Neural cell (in vitro differentiated cells): ENCODE measurements around the gene SHTN1. TPM values are rescaled to one million over a fixed set of nuclear protein-coding genes. Genes with fewer than 3 reads are reported as not detected.

ENCODE experiments used
- H2AFZ ChIP-seq: fragments of 200-600, 300-800 bp; sonication (generic), shearing (Covaris generic); 2 replicates; pipeline ENCODE4 v1.6.0; 2014; ENCODE audit warnings: low read depth, mild to moderate bottlenecking, antibody characterized with exemption, low read length, moderate library complexity
- H3F3A ChIP-seq: fragments of 200-600 bp; shearing (Covaris generic); 2 replicates; pipeline ENCODE4 v1.6.1; 2016; ENCODE audit warnings: mild to moderate bottlenecking, moderate library complexity, mixed read lengths, antibody characterized with exemption, low read length; ENCODE audit not compliant: insufficient read depth, poor library complexity, severe bottlenecking
- H3K27ac ChIP-seq: fragments of 200-600, 300-800 bp; sonication (generic), shearing (Covaris generic); 2 replicates; pipeline ENCODE4 v1.5.1; 2014; ENCODE audit warnings: mild to moderate bottlenecking, low read length, moderate library complexity
- H3K27me3 ChIP-seq: fragments of 300-800, 200-600 bp; sonication (generic), shearing (Covaris generic); 2 replicates; pipeline ENCODE4 v1.6.0; 2014; ENCODE audit warnings: mild to moderate bottlenecking, low read depth, low read length, moderate library complexity; ENCODE audit not compliant: insufficient read depth
- H3K36me3 ChIP-seq: fragments of 300-800, 200-600 bp; sonication (generic), shearing (Covaris generic); 2 replicates; pipeline ENCODE4 v1.5.1; 2014; ENCODE audit warnings: mild to moderate bottlenecking, antibody characterized with exemption, low read length, moderate library complexity; ENCODE audit not compliant: insufficient read depth
- H3K4me2 ChIP-seq: fragments of 300-800, 200-600 bp; sonication (generic), shearing (Covaris generic); 2 replicates; pipeline ENCODE4 v1.6.0; 2014; ENCODE audit warnings: mild to moderate bottlenecking, low read length
- H3K4me3 ChIP-seq: fragments of 300-800, 200-600 bp; sonication (generic), shearing (Covaris generic); 2 replicates; pipeline ENCODE4 v1.5.1; 2014; ENCODE audit warnings: mild to moderate bottlenecking, low read length, moderate library complexity
- H3K79me2 ChIP-seq: fragments of 200-600 bp; shearing (Covaris generic); replicated peaks from 2 replicates; pipeline ENCODE4 v1.6.0; 2014; ENCODE audit warnings: mild to moderate bottlenecking, low read length, moderate library complexity; ENCODE audit not compliant: insufficient read depth
- H3K9ac ChIP-seq: fragments of 300-800, 200-600 bp; sonication (generic), shearing (Covaris generic); 2 replicates; pipeline ENCODE4 v1.6.1; 2016; ENCODE audit warnings: mild to moderate bottlenecking, low read length, mixed read lengths
- H3K9me2 ChIP-seq: fragments of 200-600 bp; shearing (Covaris generic); 2 replicates; pipeline ENCODE4 v1.6.1; 2016; ENCODE audit warnings: mild to moderate bottlenecking, low read length, mixed read lengths; ENCODE audit not compliant: insufficient read depth
- H3K9me3 ChIP-seq: fragments of 200-600, 300-800 bp; sonication (generic), shearing (Covaris generic); 2 replicates; pipeline ENCODE4 v1.6.1; 2016; ENCODE audit warnings: mild to moderate bottlenecking, mixed run types, low read length, moderate library complexity, mixed read lengths
- H4K20me1 ChIP-seq: fragments of 200-600 bp; shearing (Covaris generic); 2 replicates; pipeline ENCODE4 v1.6.1; 2016; ENCODE audit warnings: mild to moderate bottlenecking, mixed run types; ENCODE audit not compliant: insufficient read depth
- EP300 ChIP-seq: fragments of 450-650 bp; conservative IDR thresholded peaks from 2 replicates; pipeline ENCODE4 v1.6.1; 2014; ENCODE audit warnings: antibody characterized with exemption, mild to moderate bottlenecking, moderate library complexity; ENCODE audit not compliant: poor library complexity, severe bottlenecking
- EZH2 ChIP-seq: fragments of 200-600, 300-800 bp; shearing (Covaris generic), sonication (generic); IDR thresholded peaks from 2 replicates; pipeline ENCODE4 v1.6.1; 2014; ENCODE audit warnings: antibody characterized with exemption, low read length, borderline replicate concordance, mild to moderate bottlenecking; ENCODE audit not compliant: insufficient read depth, poor library complexity, severe bottlenecking
- MXI1 ChIP-seq: fragments of 450-650 bp; conservative IDR thresholded peaks from 2 replicates; pipeline ENCODE4 v1.6.1; 2014; ENCODE audit warnings: antibody characterized with exemption, mild to moderate bottlenecking; ENCODE audit not compliant: poor library complexity, severe bottlenecking
- POLR2AphosphoS5 ChIP-seq: IDR thresholded peaks from 2 replicates; pipeline ENCODE4 v1.6.1; 2012
- RAD21 ChIP-seq: fragments of 450-650 bp; conservative IDR thresholded peaks from 2 replicates; pipeline ENCODE4 v1.6.1; 2014; ENCODE audit warnings: antibody characterized with exemption, mild to moderate bottlenecking, moderate library complexity
- SMC3 ChIP-seq: fragments of 450-650 bp; conservative IDR thresholded peaks from 2 replicates; pipeline ENCODE4 v1.6.1; 2014; ENCODE audit warnings: antibody characterized with exemption, mild to moderate bottlenecking, moderate library complexity; ENCODE audit not compliant: poor library complexity
- TAF1 ChIP-seq: IDR thresholded peaks from 2 replicates; pipeline ENCODE4 v1.6.1; 2012; ENCODE audit warnings: low read depth
- polyA plus RNA-seq: library from polyadenylated mRNA; depleted of rRNA; stranded (reverse); fragments of >200 nt; gene quantifications from 2 replicates; pipeline ENCODE4 v1.2.3, GENCODE V29; 2014
- TF ChIP-seq, protein P1 (sequence below): fragments of 450-650 bp; IDR thresholded peaks from 2 replicates; pipeline ENCODE4 v1.5.1; 2014; ENCODE audit warnings: antibody characterized with exemption, mild to moderate bottlenecking, moderate library complexity; ENCODE audit not compliant: poor library complexity, severe bottlenecking
- TF ChIP-seq, protein P2 (sequence below): IDR thresholded peaks from 2 replicates; pipeline ENCODE4 v1.6.1; 2012; ENCODE audit warnings: borderline replicate concordance

Gene SHTN1
- polyA plus RNA-seq, 1 donor from 2014 or later, result 55.8 TPM

- Histone ChIP-seq H3K27ac (no peak overlapping the region), H2AFZ (no peak overlapping the region), H3K27me3 (no peaks in the 10 kb centered on the region), H3K9me2 (no peaks in the 10 kb centered on the region), H3K4me3 (no peak overlapping the region), H3K4me2 (no peak overlapping the region), H3K9ac (no peak overlapping the region), H3K36me3 (no peaks in the 10 kb centered on the region), H4K20me1 (no peaks in the 10 kb centered on the region), H3K9me3 (no peaks in the 10 kb centered on the region), H3F3A (no peaks in the 10 kb centered on the region), H3K79me2 (no peaks in the 10 kb centered on the region)
- TF ChIP-seq MXI1 (no peak), SMC3 (no peak), EZH2 (no peak), POLR2AphosphoS5 (no peak), TAF1 (no peak), EP300 (no peak), RAD21 (no peak)
- TF ChIP-seq, protein P1, sequence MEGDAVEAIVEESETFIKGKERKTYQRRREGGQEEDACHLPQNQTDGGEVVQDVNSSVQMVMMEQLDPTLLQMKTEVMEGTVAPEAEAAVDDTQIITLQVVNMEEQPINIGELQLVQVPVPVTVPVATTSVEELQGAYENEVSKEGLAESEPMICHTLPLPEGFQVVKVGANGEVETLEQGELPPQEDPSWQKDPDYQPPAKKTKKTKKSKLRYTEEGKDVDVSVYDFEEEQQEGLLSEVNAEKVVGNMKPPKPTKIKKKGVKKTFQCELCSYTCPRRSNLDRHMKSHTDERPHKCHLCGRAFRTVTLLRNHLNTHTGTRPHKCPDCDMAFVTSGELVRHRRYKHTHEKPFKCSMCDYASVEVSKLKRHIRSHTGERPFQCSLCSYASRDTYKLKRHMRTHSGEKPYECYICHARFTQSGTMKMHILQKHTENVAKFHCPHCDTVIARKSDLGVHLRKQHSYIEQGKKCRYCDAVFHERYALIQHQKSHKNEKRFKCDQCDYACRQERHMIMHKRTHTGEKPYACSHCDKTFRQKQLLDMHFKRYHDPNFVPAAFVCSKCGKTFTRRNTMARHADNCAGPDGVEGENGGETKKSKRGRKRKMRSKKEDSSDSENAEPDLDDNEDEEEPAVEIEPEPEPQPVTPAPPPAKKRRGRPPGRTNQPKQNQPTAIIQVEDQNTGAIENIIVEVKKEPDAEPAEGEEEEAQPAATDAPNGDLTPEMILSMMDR, result no peak
- TF ChIP-seq, protein P2, sequence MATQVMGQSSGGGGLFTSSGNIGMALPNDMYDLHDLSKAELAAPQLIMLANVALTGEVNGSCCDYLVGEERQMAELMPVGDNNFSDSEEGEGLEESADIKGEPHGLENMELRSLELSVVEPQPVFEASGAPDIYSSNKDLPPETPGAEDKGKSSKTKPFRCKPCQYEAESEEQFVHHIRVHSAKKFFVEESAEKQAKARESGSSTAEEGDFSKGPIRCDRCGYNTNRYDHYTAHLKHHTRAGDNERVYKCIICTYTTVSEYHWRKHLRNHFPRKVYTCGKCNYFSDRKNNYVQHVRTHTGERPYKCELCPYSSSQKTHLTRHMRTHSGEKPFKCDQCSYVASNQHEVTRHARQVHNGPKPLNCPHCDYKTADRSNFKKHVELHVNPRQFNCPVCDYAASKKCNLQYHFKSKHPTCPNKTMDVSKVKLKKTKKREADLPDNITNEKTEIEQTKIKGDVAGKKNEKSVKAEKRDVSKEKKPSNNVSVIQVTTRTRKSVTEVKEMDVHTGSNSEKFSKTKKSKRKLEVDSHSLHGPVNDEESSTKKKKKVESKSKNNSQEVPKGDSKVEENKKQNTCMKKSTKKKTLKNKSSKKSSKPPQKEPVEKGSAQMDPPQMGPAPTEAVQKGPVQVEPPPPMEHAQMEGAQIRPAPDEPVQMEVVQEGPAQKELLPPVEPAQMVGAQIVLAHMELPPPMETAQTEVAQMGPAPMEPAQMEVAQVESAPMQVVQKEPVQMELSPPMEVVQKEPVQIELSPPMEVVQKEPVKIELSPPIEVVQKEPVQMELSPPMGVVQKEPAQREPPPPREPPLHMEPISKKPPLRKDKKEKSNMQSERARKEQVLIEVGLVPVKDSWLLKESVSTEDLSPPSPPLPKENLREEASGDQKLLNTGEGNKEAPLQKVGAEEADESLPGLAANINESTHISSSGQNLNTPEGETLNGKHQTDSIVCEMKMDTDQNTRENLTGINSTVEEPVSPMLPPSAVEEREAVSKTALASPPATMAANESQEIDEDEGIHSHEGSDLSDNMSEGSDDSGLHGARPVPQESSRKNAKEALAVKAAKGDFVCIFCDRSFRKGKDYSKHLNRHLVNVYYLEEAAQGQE, result no peak
Measured at GRCh38 chr10:116868198-116868676, 136.8 kb downstream of the SHTN1 start.

DNA sequence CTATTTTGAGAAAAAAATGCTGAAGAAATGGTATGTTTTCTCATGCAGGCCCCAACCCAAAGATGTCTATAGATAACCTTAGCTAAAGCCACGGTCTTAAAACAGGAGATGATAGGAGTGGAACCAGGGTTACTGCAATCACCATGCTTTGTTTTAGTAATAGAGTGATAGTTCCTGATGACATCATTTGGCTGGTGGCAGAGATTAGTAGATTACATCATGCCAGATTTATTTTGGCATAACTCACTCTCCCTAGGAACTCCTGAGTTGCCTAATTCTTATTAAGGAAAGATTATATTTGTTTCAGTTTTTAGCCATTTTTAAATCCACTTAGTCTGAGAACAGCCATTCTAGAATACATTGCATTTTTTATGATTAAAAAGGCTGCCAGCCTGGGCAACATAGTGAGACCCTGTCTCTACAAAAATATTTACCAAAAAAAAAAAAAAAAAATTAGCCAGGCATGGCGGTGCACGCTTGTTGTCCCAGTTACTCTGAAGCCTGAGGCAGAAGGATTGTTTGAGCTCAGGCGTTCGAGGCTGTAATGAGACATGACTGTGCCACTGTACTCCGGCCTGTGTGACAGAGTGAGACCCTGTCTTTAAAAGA is 137.9 kb downstream of the SHTN1 start:
- H4K20me1 ChIP-seq, result no peaks in the 10 kb centered on the region
- no peak overlapping the region for H3K4me3 ChIP-seq
- H3K79me2 ChIP-seq, result no peaks in the 10 kb centered on the region
- no peaks in the 10 kb centered on the region for H3K27me3 ChIP-seq
- H3K4me2 ChIP-seq, result no peak overlapping the region
- H3K27ac ChIP-seq, result no peak overlapping the region
- H3K9me2 ChIP-seq, result no peaks in the 10 kb centered on the region
- no peaks in the 10 kb centered on the region for H3K9me3 ChIP-seq
- TF ChIP-seq POLR2AphosphoS5 (no peak), MXI1 (no peak)
- no peaks in the 10 kb centered on the region for H3K36me3 ChIP-seq
- H3K9ac ChIP-seq, result no peak overlapping the region
- H2AFZ ChIP-seq, result no peak overlapping the region
- H3F3A ChIP-seq, result no peaks in the 10 kb centered on the region
